COLO668 (cell line): ENCODE results near the gene LDLRAD3.

Experiments
- DNase-seq: peaks from one replicate; lab custom pipeline; 2025; ENCODE audit not compliant: unreplicated experiment; lab: John Stamatoyannopoulos, UW

Gene LDLRAD3

GRCh38 chr11:36227044-36227443, 283.2 kb downstream of the LDLRAD3 start:
- DNase-seq, result no peak

GRCh38 chr11:36228689-36229088, 284.8 kb downstream of the LDLRAD3 start:
- DNase-seq, result no peak

- no peak for DNase-seq
Measured at GRCh38 chr11:36229091-36229705, 285.3 kb downstream of the LDLRAD3 start.

- no peak for DNase-seq
Measured at GRCh38 chr11:36230779-36231699, 287.2 kb downstream of the LDLRAD3 start.

GRCh38 chr11:36233204-36233603, 289.3 kb downstream of the LDLRAD3 start:
- no peak for DNase-seq

GRCh38 chr11:36234825-36235224, 291.0 kb downstream of the LDLRAD3 start:
- DNase-seq, result no peak

- no peak for DNase-seq
Measured at GRCh38 chr11:36235750-36236149, 291.9 kb downstream of the LDLRAD3 start.

GRCh38 chr11:36237391-36237790, 293.5 kb downstream of the LDLRAD3 start:
- DNase-seq, result no peak

- DNase-seq, result no peak
Measured at GRCh38 chr11:36238036-36238631, 294.3 kb downstream of the LDLRAD3 start.

GRCh38 chr11:36238881-36239280, 295.0 kb downstream of the LDLRAD3 start:
- no peak for DNase-seq

GRCh38 chr11:36239636-36240035, 295.8 kb downstream of the LDLRAD3 start:
- DNase-seq, result no peak

GRCh38 chr11:36240173-36240572, 296.3 kb downstream of the LDLRAD3 start:
- DNase-seq, result no peak

GRCh38 chr11:36240801-36241200, 296.9 kb downstream of the LDLRAD3 start:
- DNase-seq, result no peak

- no peak for DNase-seq
Measured at GRCh38 chr11:36241497-36241896, 297.6 kb downstream of the LDLRAD3 start.

- no peak for DNase-seq
Measured at GRCh38 chr11:36243641-36244040, 299.8 kb downstream of the LDLRAD3 start.

- DNase-seq, result no peak
Measured at GRCh38 chr11:36247493-36247892, 303.6 kb downstream of the LDLRAD3 start.

GRCh38 chr11:36248436-36248835, 304.6 kb downstream of the LDLRAD3 start:
- no peak for DNase-seq

- no peak for DNase-seq
Measured at GRCh38 chr11:36249246-36249645, 305.4 kb downstream of the LDLRAD3 start.

GRCh38 chr11:36251823-36252222, 308.0 kb downstream of the LDLRAD3 start:
- DNase-seq, result no peak

GRCh38 chr11:36253238-36253637, 309.4 kb downstream of the LDLRAD3 start:
- DNase-seq, result peak; percentile 29

- no peak for DNase-seq
Measured at GRCh38 chr11:36254713-36255112, 310.9 kb downstream of the LDLRAD3 start.

- no peak for DNase-seq
Measured at GRCh38 chr11:36257351-36257750, 313.5 kb downstream of the LDLRAD3 start.
